HG03097 (cell line): ENCODE data around the gene TLE7.

Experiments used
- ATAC-seq: cut with Tn5 transposase; IDR thresholded peaks from one replicate; pipeline ENCODE4 v1.9.1; 2021; ENCODE audit not compliant: unreplicated experiment, low FRiP score

TLE7 gene

GRCh38 chr16:71421911-71422310, 19.9 kb downstream of the TLE7 start:
- ATAC-seq = no peak

DNA sequence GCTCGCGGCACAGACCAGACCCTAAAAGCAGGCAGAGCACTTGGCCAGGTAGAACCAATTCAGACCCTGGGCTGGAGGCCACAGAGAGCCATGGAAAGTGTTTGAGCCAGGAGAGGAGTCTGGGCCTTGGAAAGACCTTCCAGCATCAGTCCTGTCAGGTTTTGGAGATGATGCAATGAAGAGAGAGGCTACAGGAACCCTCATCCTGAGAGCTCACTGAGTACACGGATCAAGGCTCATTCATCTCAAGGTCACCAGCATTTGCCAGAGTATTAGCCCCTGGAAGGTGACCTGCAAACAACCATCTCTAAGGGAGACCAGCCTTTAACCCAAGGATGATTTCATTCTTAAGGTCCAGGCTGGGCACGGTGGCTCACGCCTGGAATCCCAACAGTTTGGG, 27.8 kb downstream of the TLE7 start:
- no peak for ATAC-seq

DNA sequence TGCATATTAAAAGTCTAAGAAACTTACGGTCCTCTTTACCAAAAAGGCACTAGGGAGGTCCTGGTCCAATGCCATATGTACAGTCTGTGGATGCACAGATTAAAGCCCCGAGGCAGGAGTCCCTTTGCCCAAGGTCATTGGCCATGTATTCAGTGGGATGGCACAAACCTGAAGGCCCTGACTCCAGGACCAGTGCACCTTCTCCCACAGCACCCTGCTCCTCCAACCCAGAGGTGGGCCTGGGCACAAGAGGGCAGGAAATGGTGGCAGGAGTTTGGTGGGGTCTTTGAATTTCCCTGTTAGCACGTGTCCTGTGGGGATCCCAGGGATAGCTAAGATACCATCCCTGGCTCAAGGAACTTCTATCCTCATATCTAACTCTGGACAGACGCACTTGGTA, 28.5 kb downstream of the TLE7 start:
- ATAC-seq = no peak

- ATAC-seq = no peak
Observed at GRCh38 chr16:71412270-71413160, 29.3 kb downstream of the TLE7 start.

GRCh38 chr16:71410146-71410545, 31.7 kb downstream of the TLE7 start:
- ATAC-seq = no peak

DNA sequence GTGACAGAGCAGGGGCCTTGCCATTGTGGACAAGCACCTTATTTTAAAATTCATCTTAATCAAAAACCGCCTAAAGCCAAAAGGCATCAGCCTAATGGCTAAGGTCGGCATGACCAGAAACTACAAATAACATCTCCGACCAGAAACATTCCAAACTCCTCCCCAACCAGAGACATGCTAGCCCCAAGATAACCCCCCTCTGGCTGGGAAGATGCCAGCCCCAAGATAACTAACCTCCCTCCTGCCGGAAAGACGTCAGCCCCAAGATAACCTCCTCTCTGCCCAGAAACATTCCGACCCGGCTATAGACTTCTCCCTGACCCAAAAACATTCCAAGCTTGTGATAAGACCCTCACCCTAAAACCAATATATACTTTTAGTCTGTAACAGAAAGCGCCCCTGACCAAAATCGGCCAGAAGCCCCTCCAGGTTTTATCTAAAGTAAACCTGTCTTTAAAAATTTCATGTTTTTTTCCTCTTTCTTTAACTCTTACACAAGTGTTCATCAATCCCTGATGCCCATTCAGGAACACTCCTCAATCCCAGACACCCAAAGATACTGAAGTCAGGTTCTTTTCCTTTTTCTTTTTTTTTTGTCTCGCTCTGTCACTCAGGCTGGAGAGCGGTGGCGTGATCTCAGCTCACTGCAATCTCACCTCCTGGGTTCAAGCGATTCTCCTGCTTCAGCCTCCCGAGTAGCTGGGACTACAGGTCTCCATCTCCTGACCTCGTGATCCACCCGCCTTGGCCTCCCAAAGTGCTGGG, 32.7 kb downstream of the TLE7 start:
- ATAC-seq = no peak

- no peak for ATAC-seq
Observed at GRCh38 chr16:71408536-71408935, 33.3 kb downstream of the TLE7 start.

- no peak for ATAC-seq
Observed at GRCh38 chr16:71407731-71408130, 34.1 kb downstream of the TLE7 start.

- no peak for ATAC-seq
Observed at GRCh38 chr16:71406724-71407123, 35.1 kb downstream of the TLE7 start.

- ATAC-seq = no peak
Observed at GRCh38 chr16:71406316-71406715, 35.5 kb downstream of the TLE7 start.

DNA sequence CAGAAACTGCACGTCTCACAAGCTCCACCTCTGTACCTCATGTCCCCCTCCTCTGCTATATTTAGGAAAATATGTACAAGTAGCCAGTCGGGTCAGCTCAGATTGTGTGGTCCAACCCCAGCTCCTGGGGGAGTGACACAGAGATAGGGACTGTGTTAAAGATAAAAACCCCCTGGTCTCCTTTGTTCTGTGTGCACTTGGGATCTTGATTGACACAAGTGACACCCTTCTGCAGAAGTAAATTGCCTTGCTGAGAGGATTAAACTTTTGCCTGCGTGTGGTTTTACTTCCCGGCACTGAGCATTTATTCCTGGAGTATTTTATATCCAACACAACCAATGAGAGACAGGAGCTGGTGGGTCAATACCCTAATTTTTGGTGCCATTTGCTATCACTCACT, 37.5 kb downstream of the TLE7 start:
- ATAC-seq = no peak

DNA sequence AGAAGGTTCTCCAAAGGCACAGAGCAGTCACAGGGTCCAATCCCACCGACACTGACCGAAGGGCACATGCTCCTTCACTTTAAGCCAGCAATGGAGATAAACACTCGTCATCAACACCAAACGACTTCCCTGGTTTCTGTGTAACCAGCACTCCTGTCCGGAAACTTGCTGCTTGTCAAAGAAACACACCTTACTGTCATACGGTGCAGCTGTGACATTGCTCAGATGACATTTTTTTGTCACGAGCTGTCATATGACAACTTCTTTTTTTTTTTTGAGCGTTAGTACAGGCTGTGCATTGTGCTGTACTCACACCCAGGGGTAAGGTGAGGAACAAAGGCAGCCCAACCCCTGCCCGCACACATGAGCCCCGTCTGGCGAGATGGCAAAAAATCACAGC, 39.2 kb downstream of the TLE7 start:
- ATAC-seq = no peak

- no peak for ATAC-seq
Observed at GRCh38 chr16:71402007-71402406, 39.8 kb downstream of the TLE7 start.

DNA sequence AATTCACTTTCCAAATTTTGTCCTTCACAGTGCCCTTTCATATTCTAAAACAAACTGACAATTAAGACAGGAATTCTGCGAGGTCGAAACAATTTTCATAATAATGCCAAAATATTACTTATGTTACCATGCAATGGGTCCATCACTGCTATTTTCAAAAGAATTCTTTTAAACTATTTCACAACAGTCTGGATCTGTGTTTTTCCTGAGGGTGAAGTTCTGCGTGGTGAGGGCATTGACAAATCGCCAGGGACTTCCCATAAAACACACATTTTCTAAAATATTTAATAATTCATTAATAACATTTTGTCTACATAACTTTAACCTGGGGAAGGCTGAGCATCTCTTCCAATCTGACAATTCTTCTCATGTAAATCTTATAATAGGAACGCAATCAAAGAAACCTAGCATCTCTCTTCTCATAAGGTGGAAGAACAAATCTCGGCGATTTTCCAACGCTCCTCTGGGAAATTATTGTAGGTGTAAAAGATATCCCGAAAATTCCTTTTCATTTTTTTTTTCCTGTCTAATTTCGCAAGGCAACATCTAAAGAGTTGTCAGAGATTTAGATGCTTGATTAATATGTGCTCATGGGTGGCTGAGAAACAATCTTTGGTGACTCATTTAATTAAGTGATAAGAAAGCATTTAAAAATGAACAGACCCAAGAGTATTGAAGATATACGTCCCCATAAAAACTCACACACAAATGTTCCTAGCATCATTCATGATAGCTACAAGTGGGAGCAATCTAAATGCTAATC, 41.9 kb downstream of the TLE7 start:
- ATAC-seq = no peak

- ATAC-seq = no peak
Observed at GRCh38 chr16:71396594-71396993, 45.3 kb downstream of the TLE7 start.

DNA sequence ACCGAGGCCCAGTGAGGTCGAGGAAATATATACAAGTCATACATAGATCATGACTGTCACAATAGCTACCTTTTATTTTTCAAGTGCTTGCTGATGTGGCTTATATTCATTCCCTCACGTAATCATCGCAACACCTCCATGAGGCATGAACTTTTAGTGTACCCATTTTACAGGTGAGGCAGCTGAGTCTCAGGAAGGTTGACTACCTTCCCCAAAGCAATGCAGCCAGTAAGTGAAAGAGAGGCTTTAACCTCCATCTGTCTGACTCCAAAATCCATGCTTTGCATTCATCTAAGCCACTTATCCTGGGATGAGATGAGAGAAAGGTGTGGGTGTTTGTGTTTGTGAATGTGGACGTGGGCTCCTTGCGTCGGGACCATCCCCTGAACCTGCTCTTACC, 52.5 kb downstream of the TLE7 start:
- no peak for ATAC-seq

GRCh38 chr16:71387045-71387871, 54.6 kb downstream of the TLE7 start:
- no peak for ATAC-seq

GRCh38 chr16:71384073-71384724, 57.7 kb downstream of the TLE7 start:
- no peak for ATAC-seq

- no peak for ATAC-seq
Observed at GRCh38 chr16:71383054-71383773, 58.6 kb downstream of the TLE7 start.
